Measurements from ENCODE around the gene SEMA4G.

The SEMA4G gene

DNA sequence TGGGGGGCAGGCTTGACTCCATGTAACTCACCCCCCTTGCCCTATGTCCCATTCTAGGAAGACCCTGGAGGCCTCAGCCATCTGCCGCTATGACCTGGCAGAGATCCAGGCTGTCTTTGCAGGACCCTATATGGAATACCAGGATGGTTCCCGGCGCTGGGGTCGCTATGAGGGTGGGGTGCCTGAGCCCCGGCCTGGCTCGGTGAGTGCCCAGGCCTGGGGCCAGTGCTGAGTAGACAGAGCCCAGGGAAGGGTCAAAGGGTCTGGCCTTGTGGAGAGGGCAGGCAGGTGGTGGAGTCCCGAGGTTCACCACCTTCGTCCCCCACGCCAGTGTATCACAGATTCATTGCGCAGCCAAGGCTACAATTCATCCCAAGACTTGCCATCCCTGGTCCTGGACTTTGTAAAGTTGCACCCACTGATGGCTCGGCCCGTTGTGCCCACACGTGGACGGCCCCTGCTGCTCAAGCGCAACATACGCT is 10.5 kb downstream of the SEMA4G start:
- DNase-seq (ENCODE audit: low read depth, low spot score), result no peak
- Histone ChIP-seq H3K4me3 (ENCODE audit: insufficient read length, low read depth) (no peak overlapping the region), H3K27me3 (ENCODE audit: insufficient read depth, insufficient read length) (no peaks in the 10 kb centered on the region), H3K9ac (ENCODE audit: insufficient read length, low read depth) (no peak overlapping the region), H3K4me1 (ENCODE audit: insufficient read depth, insufficient read length) (no peaks in the 10 kb centered on the region), H3K36me3 (ENCODE audit: insufficient read depth, insufficient read length, low read length) (peaks cover 42% of the 10 kb centered on the region), H3K9me3 (ENCODE audit: insufficient read depth, low read length) (no peaks in the 10 kb centered on the region)
- no peak for TF ChIP-seq YY1 (IDR thresholded peaks at IDR 0.05; ENCODE audit: insufficient read depth, insufficient read length)

DNA sequence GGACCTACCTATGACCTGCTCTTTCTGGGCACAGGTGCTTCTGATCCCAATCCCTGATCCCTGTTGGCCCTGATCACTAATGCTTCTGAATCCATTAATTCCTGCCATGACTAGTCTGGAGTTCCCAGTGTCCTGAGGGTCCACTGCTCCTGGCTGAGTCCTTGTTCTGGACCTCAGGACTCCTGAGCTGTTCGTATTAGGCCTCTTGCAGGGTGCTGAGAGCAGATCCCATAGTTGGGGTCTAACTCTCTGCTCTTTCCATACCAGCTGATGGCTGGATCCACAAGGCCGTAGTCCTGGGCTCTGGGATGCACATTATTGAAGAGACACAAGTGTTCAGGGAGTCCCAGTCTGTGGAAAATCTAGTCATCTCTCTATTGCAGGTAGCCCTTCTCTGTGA is 11.0 kb downstream of the SEMA4G start:
- H3K9ac ChIP-seq (ENCODE audit: insufficient read length, low read depth), result no peak overlapping the region
- H3K4me1 ChIP-seq (ENCODE audit: insufficient read depth, insufficient read length), result no peaks in the 10 kb centered on the region
- no peak overlapping the region for H3K4me3 ChIP-seq (ENCODE audit: insufficient read length, low read depth)
- no peaks in the 10 kb centered on the region for H3K9me3 ChIP-seq (ENCODE audit: insufficient read depth, low read length)
- no peaks in the 10 kb centered on the region for H3K27me3 ChIP-seq (ENCODE audit: insufficient read depth, insufficient read length)
- no peak for DNase-seq (ENCODE audit: low read depth, low spot score)
- H3K36me3 ChIP-seq (ENCODE audit: insufficient read depth, insufficient read length, low read length), result peaks cover 44% of the 10 kb centered on the region
- TF ChIP-seq ZNF274 (IDR thresholded peaks at IDR 0.05; ENCODE audit: low read depth, low read length) (no peak), YY1 (IDR thresholded peaks at IDR 0.05; ENCODE audit: insufficient read depth, insufficient read length) (no peak), SUZ12 (IDR thresholded peaks at IDR 0.05; ENCODE audit: extremely low read depth, insufficient read depth, insufficient read length) (no peak)

DNA sequence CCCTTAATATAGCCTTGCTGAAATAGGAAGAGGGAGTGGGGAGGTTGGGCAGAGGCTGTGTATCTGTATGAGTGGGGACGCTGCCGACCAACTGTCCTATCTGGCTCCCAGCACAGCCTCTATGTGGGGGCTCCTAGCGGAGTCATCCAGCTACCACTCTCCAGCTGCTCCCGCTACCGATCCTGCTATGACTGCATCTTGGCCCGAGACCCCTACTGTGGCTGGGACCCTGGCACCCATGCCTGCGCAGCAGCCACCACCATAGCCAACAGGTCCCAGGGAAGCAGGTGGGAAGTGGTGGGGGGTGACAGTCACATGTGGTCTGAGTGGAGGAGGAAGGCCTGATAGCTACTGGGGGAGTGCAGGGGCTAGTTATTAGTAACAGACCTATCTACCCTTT is 11.4 kb downstream of the SEMA4G start:
- TF ChIP-seq SUZ12 (IDR thresholded peaks at IDR 0.05; ENCODE audit: extremely low read depth, insufficient read depth, insufficient read length) (no peak), YY1 (IDR thresholded peaks at IDR 0.05; ENCODE audit: insufficient read depth, insufficient read length) (no peak), ZNF274 (IDR thresholded peaks at IDR 0.05; ENCODE audit: low read depth, low read length) (no peak)
- Histone ChIP-seq H3K27me3 (ENCODE audit: insufficient read depth, insufficient read length) (no peaks in the 10 kb centered on the region), H3K9ac (ENCODE audit: insufficient read length, low read depth) (no peak overlapping the region), H3K9me3 (ENCODE audit: insufficient read depth, low read length) (no peaks in the 10 kb centered on the region), H3K36me3 (ENCODE audit: insufficient read depth, insufficient read length, low read length) (peaks cover 48% of the 10 kb centered on the region), H3K4me3 (ENCODE audit: insufficient read length, low read depth) (no peak overlapping the region), H3K4me1 (ENCODE audit: insufficient read depth, insufficient read length) (no peaks in the 10 kb centered on the region)
- DNase-seq (ENCODE audit: low read depth, low spot score), result no peak

DNA sequence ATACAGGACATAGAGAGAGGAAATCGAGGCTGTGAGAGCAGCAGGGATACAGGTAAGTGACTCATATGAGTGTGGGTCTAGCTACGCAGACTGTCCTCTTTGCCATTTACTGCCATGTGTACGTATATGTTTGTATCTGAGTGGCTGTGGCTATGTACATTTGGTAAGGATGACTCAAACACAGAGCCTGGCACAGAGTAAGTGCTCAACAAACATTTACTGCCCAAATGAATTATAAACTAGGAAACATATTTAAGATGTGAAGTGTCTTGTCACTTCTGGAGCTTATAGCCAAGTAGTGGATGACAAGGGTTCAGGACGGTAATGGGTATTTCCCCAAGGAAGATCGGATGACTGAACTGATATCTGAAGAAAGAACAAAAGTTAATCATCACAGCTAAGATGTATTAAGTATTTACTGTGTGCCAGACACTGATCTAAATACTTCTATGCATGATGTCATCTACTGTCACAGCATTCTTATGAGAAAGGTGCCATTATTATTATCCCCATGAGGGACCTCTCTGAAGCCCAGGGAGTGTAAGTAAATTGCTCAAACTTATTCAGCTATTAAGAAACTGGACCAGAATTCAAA is 12.0 kb downstream of the SEMA4G start:
- Histone ChIP-seq H3K4me3 (ENCODE audit: insufficient read length, low read depth) (no peak overlapping the region), H3K4me1 (ENCODE audit: insufficient read depth, insufficient read length) (no peaks in the 10 kb centered on the region), H3K36me3 (ENCODE audit: insufficient read depth, insufficient read length, low read length) (peaks cover 53% of the 10 kb centered on the region), H3K27me3 (ENCODE audit: insufficient read depth, insufficient read length) (no peaks in the 10 kb centered on the region), H3K9ac (ENCODE audit: insufficient read length, low read depth) (no peak overlapping the region), H3K9me3 (ENCODE audit: insufficient read depth, low read length) (no peaks in the 10 kb centered on the region)
- no peak for DNase-seq (ENCODE audit: low read depth, low spot score)
- TF ChIP-seq SUZ12 (IDR thresholded peaks at IDR 0.05; ENCODE audit: extremely low read depth, insufficient read depth, insufficient read length), result no peak
- TF ChIP-seq YY1 (IDR thresholded peaks at IDR 0.05; ENCODE audit: insufficient read depth, insufficient read length), result no peak
- no peak for TF ChIP-seq ZNF274 (IDR thresholded peaks at IDR 0.05; ENCODE audit: low read depth, low read length)

DNA sequence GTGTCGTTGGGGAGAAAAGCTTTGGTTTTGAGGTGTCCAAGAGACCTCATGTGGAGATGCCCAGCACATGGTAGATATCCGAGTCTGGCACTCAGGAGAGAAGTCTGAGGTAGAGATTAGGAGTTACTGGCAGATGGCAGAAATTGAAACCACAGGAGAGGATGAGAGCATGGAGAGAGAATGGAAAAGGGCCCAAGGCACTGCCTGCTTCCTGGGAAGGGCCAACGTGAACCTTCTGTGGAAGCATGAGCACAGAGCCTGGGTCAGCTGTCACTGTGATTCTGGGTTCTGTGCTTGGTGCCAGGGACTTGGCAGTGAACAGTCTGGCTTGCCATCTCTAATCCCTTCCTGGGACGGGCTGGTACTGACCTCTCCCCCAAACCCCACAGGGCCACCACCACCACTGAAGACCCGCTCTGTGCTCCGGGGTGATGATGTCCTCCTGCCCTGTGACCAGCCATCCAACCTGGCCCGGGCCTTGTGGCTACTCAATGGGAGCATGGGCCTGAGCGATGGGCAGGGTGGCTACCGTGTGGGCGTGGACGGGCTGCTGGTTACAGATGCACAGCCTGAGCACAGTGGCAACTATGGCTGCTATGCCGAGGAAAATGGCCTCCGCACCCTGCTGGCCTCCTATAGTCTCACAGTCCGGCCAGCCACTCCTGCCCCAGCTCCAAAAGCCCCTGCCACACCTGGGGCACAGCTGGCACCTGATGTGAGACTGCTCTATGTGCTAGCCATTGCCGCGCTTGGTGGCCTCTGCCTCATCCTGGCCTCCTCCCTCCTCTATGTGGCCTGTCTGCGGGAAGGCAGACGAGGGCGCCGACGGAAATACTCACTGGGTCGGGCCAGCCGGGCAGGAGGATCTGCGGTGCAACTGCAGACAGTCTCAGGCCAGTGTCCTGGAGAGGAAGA is 13.9 kb downstream of the SEMA4G start:
- Histone ChIP-seq H3K4me1 (ENCODE audit: insufficient read depth, insufficient read length) (peaks cover 1% of the 10 kb centered on the region), H3K27me3 (ENCODE audit: insufficient read depth, insufficient read length) (no peaks in the 10 kb centered on the region), H3K9ac (ENCODE audit: insufficient read length, low read depth) (no peak overlapping the region), H3K4me3 (ENCODE audit: insufficient read length, low read depth) (no peak overlapping the region), H3K9me3 (ENCODE audit: insufficient read depth, low read length) (no peaks in the 10 kb centered on the region), H3K36me3 (ENCODE audit: insufficient read depth, insufficient read length, low read length) (peaks cover 58% of the 10 kb centered on the region)
- DNase-seq (ENCODE audit: low read depth, low spot score), result no peak
- TF ChIP-seq ZNF274 (IDR thresholded peaks at IDR 0.05; ENCODE audit: low read depth, low read length) (no peak), SUZ12 (IDR thresholded peaks at IDR 0.05; ENCODE audit: extremely low read depth, insufficient read depth, insufficient read length) (no peak), YY1 (IDR thresholded peaks at IDR 0.05; ENCODE audit: insufficient read depth, insufficient read length) (no peak)

DNA sequence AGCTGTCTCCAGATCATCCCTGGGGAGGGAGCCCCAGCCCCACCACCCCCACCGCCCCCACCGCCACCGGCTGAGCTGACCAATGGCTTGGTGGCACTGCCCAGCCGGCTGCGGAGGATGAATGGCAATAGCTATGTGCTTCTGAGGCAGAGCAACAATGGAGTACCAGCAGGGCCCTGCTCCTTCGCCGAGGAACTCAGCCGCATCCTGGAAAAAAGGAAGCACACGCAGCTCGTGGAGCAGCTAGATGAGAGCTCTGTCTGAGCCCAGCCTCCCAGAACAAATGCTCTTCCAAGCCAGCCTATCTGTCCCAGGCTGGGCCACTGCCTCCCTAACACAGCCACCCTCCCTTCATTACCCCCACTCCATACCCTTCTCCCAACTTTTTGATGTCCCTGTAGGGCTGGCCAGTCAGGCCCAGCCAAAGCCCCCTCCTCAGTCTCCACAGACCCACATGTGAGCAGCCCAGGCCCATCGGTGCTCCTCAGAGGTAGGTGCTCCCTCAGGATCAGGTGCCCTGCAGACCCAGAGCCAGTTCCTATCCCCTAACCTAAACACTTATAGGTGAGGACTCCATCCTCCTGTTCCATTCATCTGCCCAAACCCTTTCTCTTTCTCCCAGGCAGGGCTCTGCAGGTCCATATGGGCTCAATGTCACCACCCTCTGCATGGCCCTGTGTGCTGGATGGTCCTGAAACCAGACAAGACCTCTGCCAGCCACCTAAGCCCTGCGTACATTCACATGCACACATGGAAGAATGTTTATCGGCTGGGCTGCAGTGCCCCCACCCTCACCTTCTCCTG is 14.8 kb downstream of the SEMA4G start:
- H3K9me3 ChIP-seq (ENCODE audit: insufficient read depth, low read length), result no peaks in the 10 kb centered on the region
- no peaks in the 10 kb centered on the region for H3K27me3 ChIP-seq (ENCODE audit: insufficient read depth, insufficient read length)
- TF ChIP-seq ZNF274 (IDR thresholded peaks at IDR 0.05; ENCODE audit: low read depth, low read length), result no peak
- TF ChIP-seq SUZ12 (IDR thresholded peaks at IDR 0.05; ENCODE audit: extremely low read depth, insufficient read depth, insufficient read length), result no peak
- TF ChIP-seq YY1 (IDR thresholded peaks at IDR 0.05; ENCODE audit: insufficient read depth, insufficient read length), result no peak
- H3K36me3 ChIP-seq (ENCODE audit: insufficient read depth, insufficient read length, low read length), result peaks cover 59% of the 10 kb centered on the region
- no peak overlapping the region for H3K4me3 ChIP-seq (ENCODE audit: insufficient read length, low read depth)
- DNase-seq (ENCODE audit: low read depth, low spot score), result no peak
- peaks cover 4% of the 10 kb centered on the region for H3K4me1 ChIP-seq (ENCODE audit: insufficient read depth, insufficient read length)
- H3K9ac ChIP-seq (ENCODE audit: insufficient read length, low read depth), result no peak overlapping the region

All from NT2/D1 (cell line).